ENCODE measurements around the gene ARHGEF33.

- no peak for TF ChIP-seq FOXA1 (IDR thresholded peaks at IDR 0.05)
- no peak for TF ChIP-seq ARNT (IDR thresholded peaks at IDR 0.05)
- TF ChIP-seq ELF4 (IDR thresholded peaks at IDR 0.05): no peak
- no peak for TF ChIP-seq FOXM1 (IDR thresholded peaks at IDR 0.05; ENCODE audit: borderline replicate concordance)
- TF ChIP-seq CTBP1 (IDR thresholded peaks at IDR 0.05; ENCODE audit: borderline replicate concordance): no peak
Measured at GRCh38 chr2:38991899-38992298, 102.2 kb downstream of the ARHGEF33 start.

Measured in HEK293T (cell line).